Myocyte (in vitro differentiated cells): ENCODE measurements around the gene SLC29A2. TPM values are rescaled to one million over a fixed set of nuclear protein-coding genes. Genes with fewer than 3 reads are reported as not detected.
"Not testable (repeated sequence)": the region's sequence is repeated elsewhere in the genome, so short reads cannot be mapped to it uniquely, and the experiment has no call there.

Experiments
- DNase-seq: peaks from one replicate; pipeline ENCODE4 v3.0.0-alpha.2; 2012; ENCODE audit warnings: low read depth
- total RNA-seq: library from RNA; depleted of rRNA; stranded (reverse); fragments of >200 nt; gene quantifications from 2 replicates; pipeline ENCODE4 v1.2.3, GENCODE V29; 2014

Gene SLC29A2
- total RNA-seq, 1 donor from 2014 or later, result 8.5 TPM

DNA sequence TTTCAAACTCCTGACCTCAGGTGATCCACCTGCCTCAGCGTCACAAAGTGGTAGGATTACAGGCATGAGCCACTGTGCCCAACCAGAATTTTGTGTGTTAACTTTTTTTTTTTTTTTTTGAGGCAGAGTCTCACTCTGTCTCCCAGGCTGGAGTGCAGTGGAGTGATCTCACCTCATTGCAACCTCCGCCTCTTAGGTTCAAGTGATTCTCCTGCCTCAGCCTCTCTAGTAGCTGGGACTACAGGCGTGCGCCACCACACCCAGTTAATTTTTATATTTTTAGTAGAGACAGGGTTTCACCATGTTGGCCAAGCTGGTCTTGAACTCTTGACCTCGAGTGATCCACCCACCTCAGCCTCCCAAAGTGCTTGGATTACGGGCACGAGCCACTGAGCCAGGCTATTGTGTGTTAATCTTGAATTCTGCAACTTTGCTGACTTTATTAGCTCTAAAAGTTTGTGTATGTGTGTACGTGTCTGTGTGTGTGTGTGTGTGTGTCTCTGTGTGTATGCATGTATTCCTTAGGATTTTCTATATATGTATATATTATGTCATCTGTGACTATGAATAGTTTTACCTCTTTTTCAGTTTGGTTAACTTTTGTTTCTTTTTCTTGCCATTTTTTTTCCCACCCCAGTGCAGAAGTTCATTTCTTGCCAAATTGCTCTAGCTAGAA lies 20.9 kb downstream of the SLC29A2 start:
- not testable (repeated sequence) for DNase-seq

DNA sequence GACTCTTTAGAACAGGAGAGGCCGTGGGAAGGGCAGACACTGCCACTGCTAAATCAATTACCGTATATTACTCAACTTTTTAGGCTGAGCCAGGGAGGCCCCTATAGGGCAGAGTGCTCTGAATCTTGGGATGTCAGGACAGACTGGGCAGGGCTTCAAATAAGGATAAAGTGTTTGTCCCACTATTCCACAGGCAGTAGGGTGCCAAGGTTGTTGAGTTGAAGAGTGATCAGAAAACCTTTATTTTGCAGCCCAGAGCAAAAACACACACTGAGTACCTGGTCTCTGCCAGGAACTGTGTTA lies 22.5 kb downstream of the SLC29A2 start:
- no peak for DNase-seq

DNA sequence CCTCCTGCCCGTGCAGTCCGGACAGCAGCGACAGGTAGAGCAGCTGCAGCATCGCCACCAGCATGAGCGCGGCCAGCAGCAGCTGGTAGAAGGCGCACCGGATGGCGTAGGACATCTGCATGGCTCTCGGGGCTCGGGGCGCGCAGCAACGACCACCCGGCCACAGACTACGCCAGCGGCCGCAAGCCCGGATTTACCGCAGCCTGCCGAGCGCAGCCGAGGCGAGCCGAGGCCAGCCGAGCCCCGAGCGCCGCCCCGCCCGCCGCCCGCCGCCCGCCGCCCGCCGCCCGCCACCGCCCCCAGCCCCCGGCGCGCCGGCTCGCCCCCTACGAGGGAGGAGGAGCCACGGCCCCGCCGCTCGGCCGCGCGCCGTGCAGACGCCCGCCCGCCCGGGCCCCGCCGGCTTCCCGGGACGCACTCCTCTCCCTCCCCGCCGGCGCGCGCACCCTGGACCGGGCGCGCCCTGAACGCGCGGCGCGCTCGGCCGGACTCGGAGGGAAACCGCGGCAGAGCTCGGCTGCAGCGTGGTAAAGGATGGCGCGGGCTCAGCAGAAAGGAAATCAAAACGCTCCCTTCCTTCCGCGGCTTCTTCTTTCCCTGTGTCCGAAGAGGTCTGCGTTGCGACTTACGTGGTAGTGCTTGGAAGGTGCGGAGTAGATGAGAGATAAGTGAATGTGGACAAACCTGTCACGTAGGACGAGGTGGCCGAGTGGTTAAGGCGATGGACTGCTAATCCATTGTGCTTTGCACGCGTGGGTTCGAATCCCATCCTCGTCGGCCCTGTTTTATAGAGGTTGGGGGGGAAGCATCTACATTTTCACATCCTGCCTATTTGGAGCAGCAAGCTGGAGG lies 23.9 kb downstream of the SLC29A2 start, which contains the start of gene B4GAT1:
TSS of gene B4GAT1 (minus strand) at position 205 of the 852 bp plus-strand sequence. CDS start at position 121, 84 bp downstream.
- peak; percentile 86 for DNase-seq

DNA sequence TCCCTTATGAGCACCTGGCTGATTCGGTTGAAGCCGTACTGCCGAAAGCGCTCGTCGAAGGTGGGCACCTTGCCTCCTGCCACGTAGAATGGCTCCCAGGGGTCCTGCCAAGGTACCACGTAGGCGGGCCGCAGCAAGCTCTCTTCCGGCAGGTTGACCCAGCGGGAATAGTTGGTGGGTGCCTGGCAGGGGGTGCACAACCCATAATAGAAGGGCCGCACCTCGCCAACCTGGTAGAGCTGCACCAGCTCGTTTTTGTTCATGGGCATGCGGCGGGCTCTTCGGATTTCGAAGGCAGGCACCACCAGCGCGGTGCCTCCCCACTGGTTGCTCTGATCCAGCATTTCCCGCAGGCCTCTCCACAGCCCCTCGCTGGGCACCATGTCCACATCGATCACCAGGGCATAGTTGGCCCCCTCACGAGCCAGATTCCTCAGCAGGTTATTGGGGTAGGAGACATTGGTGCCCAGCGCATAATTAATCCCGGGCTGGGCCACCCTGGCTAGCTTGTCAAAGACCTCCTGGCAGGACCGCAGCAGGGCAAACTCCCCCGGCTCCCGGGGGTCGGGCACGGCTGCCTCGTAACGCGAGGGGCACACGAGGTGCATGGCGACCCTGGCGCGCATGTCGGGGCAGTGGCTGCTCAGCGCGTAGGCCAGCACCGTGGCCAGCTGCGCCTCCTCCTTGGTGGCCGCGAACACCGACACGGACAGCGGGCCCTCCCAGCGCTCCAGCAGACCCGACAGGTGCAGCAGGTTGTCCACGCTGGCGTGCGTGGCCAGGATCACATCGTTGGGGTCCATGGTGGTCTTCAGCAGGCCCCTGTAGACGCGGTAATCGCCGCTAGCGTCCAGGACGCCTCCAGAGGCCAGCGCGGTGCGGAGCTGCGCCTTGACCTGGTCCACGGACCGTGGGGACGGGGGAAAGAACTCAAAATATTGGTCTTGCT lies 24.8 kb downstream of the SLC29A2 start:
- DNase-seq, result no peak

DNA sequence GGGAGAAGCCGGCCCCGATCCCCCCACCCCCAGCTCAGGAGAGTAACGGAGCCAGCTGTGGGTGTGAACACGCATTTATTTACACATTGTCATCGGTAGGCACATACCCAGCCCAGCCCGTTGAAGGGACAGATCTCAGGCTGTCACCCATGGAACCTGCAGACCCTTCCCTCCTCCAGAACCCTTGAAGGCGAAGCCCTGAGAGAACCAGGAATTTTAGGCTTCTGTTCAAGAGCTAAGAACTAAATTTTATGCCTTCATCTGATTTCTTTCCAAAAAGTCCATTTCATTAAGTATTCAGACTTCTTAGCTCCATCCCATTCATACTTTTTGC lies 26.3 kb downstream of the SLC29A2 start:
- DNase-seq, result no peak

DNA sequence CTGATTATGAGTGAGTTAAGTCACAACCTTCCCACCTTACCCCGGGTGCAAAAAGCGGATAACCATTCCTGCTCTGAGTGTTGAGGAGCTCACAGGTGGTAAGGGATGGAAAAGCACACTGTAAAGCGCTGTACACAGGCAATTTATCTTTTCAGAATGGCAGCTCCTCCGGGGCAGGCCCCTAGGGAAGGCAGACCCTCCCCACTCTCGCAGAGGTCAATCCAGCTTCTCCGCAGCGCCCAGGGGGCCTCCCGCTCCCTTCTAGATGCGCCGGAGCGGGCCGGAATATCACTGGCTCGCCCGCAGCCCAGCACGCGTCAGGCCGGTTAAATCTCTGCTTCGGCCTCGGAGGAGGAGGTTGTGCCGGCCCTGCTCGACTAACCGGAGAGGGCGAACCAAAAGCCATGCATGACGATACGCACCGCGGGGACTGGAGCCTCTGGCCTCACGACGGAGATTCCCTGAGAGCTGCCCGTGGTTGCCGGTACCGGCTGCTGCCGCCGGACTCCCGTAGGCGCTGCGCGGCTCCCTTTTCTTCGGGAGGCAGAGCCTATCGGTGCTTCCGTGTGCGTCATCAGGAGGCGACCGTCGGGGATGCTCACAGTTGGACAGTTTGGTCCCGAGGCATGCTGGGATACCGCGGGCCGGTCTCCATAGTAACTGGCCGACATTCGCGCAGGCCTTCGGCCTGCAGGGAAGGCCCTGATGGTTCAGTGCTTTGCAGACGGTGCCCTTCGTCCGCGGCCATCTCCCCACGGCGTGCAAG lies 26.8 kb downstream of the SLC29A2 start, which contains the start of gene BRMS1:
TSS of gene BRMS1 (minus strand) at position 555 of the 766 bp plus-strand sequence. CDS start 2,870 bp downstream, outside the sequence.
- peak; percentile 98 for DNase-seq

DNA sequence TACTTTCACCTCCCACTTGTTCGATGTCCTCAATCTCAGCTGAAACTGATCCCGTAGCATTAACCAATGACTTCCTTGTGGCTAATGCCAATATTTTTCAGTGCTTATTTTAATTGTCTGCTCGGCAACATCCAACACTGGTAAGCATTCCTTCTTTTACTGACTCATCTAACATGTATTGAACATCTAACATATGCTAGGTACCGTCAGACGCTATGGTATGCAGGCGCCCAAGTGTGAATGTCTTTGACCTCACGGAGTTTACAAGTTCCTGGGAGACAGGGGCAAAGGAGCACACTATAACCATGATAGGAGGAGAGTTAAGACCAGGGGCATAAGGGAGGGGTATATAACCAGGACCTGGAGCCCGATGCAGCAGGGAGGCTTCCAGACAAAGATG lies 28.4 kb downstream of the SLC29A2 start:
- DNase-seq, result no peak

DNA sequence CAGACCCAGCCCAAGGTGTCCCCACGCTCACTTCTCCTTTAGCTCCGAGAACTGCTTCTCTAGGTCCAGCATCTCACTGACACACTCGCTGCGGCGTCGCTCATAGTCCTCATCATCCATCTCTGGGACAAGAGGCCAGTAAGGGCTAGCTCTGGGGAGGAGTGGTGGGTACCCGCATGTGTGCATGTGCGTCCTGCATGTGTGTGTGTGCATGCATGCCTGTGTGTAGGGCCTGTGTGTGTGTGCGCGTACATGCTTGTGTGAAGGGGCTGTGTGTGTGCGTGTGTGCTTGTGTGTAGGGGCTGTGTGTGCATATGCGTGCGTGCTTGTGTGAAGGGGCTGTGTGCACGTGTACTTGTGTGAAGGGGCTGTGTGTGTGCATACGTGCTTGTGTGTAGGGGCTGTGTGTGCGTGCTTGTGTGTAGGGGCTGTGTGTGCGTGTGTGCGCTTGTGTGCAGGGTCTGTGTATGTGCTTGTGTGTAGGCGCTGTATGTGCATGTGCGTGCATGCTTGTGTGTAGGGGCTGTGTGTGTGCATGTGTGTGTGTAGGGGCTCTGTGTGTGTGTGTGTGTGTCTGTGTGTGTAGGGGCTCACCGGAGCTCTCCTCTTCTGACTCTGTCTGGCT lies 29.9 kb downstream of the SLC29A2 start:
- DNase-seq, result no peak

DNA sequence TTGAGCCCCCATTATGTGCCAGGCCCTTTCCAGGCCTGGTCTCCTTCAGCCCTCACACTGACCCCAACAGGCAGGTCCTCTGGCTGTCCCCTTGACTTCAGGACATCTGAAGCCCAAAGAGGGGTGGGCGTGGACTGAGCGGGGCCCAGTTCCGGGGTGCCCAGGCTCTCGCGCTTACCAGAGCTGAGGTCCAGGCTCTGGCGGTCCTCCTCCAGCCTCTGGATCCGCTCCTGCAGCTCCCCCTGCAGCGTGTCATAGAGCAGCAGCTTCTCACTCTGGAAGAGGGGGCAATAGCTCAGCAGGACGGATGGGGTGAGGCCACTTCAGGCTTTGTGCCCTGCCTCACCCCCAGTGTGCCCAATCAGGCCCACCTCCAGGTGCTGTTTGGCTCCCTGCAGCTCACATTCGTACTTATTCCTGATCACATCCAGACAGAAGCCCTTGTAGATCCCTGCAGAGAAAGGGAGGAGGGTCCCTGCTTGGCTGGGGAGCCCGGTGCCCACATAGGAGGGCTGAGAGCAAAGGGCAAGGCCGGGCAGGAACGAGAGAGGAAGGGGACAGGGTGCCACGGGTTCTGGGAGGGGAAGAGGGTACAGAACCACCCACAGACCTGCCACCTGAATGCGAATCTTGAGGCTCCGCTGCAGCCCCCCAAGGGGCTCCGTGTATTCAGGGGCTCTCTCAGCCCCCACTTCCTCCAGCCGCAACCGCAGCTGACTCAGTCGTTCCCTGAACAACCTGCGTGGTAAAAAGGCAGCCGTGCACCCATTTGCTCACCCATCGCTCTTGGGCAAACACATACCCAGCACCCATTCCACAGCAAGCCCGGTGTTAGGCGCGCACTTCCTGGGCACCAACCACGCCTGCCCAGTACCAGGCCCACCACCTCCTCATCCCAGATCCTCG lies 30.7 kb downstream of the SLC29A2 start:
- no peak for DNase-seq

DNA sequence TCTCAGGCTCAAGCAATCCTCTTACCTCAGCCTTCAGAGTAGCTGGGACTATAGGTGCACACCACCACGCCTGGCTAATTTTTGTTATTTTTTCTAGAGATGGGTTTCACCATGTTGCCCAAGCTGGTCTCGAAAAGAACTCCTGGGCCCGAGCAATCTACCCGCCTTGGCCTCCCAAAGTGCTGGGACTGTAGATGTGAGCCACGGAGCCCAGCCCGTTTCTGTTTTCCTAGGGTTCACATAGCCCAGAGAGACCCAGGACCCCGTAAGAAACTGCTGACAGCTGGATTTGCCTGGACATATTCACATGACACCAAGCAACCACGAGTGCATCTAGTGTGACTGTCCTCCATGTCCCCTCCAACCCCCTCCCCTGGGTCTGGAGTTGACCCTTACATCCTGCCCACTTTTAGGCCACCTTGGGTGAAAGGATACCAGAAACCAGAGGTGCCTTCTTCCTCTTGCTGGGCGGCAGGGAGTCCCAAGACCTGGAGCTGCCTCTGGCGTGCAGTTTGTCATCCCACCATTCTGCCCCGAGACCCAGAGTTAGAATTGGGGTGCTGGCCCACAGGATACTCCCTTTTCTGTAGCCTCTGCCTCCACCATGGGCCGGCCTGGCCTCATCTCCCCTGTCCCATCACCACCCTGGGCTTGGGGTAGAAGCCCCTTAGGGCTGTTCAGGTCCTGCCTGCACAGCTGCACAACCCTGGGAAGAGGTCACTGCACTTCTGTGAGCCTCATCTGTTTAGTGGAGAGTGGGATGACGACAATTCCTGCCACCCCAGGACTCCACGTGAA lies 31.7 kb downstream of the SLC29A2 start:
- DNase-seq, result no peak

DNA sequence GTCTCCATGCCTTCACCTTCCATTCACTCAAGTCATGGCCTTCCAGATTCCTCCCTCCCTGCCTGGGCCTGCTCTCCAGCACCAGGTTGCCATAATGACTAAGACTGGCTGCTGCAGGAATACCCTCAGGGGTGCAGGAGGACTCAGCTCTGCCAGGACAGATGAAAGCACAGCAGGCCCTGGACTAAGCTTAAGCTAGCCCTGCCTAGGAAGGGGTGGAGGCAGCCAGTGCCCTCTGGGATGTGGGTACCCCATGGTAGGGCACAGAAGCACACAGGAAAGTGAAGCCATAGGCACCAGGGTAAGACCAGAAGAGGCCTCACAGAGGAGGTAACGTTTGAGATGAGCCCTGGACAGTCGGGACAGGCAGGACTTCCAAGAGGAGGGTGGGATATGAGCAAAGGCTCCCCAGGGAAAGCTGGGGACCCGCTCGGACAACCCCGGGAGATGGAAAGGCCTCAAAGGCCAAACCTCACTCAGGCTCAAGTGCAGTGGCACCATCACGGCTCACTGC lies 32.3 kb downstream of the SLC29A2 start:
- DNase-seq, result no peak

DNA sequence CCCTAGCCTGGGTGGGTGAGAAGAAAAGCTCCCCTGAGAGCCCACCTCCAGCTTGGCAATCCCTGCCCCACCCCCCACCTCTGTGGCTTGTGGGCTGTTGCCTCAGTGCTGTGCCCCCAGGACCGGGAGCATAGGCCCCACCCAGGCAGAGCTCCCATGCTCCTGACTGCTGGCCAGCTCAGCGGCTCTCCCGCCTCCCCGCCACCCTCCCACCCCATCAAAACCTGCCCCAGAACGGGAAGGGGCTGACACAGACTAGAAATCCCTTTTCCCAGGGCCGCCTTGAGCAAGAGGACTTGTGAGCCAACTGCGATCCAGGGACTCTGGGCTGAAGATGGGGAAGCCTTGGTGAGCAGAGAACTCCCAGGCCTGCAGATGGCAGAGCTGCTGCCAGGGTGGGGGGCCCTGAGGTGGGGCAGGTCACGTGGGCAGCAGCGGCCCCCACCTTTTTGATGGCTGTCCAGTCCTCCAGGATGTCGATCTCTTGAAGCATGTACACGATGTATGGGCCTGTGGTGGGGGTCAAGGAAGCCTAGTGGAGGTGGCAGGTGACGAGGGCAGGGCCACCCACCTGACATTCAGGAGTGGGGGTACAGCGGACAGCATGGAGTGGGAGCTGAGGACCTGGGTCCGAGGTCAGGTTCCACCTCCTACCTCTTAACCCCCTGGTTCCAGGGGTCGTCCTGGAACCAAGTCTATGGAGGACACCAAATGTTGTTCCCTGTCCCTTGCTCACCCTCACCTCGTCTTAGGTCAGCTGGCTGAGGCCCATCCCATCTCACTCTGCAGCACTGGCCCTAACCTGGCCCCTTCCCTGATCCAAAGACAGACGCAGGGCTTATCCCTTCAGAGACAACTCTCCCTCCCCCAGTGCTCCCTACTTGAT lies 33.0 kb downstream of the SLC29A2 start:
- no peak for DNase-seq

DNA sequence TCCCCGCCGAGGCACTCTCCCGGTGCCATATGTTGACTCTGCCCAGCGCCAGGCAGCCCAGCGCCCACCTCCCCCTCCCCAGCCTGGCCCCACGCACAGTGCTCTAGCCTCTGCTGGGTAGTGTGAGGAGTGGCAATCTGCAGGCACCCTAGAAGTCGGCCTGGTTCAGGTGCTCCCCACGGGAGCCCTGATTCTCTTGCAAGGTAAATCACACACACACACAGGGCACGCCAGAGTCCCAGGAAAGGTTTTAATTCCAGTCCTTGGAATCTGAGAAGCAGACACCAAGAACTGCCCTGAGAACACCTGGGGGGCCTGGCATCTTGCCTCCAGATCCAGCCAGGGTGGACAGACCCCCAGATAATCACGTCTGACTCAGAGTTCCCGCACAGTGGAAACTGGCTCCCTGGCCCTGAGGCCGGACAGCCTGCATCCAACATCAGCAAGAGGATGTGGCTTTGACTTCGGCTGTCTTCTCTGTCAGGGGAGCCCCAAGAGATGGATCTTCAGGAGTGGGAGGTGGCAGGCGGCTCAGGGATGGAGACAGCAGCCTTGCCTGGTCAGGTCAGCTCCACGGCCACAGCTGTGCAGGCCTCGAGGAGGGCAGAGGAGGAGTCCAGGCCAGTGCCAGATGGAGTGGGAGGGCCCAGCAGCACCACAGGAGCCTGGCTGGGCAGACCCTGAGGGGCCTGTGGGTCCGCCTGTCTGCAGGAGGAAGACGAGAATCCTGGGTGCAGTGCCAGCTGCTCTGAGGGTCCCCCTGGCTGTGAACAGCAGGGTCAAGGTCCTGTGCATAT lies 34.3 kb downstream of the SLC29A2 start:
- peak; percentile 82 for DNase-seq

DNA sequence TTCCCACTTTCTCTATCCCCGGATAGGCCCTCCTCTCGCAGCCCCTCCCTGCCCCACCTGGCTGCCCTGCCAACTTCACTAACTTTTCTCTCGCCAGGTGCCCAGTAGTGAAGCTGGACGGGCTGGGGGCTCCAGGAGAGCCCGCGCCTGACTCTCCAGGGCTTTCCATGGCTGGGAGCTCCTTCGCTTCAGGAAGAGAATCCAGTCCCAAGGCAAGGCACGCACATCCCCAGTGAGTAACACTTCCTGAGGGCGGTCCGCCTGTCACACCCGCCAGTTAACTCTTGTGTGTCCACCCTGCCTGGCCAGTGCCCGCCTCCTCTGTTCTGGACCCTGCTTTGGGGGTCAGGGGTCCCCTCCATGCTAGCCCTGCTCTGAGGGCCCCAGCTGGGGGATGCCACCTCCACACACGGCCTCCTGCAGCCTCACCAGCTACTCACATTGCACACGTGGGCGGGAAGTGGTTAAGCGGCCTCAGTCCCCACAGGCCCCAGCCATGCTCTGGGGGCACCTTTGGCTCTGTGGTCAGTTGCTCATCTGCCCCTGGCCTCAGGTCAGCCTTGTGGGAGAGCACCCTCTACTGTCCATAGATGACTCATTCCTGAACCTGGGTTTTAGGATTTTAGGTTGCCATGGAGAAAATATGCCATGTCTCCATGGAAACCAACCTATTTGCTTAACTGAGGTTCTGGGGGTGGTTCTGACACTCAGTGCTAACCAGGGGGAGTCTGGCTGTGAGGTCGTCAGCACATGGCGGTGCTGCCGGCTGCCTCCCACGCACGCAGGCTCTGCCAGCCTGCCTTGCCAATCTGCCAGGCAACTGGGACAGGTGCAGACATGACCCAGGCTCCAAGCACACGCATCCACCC lies 35.1 kb downstream of the SLC29A2 start, which contains the start of gene RIN1:
TSS of gene RIN1 (minus strand) at position 201 of the 869 bp plus-strand sequence. CDS start at position 169, 32 bp downstream.
- peak; percentile 98 for DNase-seq
